ENCODE measurements around the gene CHST13.

CHST13 gene

DNA sequence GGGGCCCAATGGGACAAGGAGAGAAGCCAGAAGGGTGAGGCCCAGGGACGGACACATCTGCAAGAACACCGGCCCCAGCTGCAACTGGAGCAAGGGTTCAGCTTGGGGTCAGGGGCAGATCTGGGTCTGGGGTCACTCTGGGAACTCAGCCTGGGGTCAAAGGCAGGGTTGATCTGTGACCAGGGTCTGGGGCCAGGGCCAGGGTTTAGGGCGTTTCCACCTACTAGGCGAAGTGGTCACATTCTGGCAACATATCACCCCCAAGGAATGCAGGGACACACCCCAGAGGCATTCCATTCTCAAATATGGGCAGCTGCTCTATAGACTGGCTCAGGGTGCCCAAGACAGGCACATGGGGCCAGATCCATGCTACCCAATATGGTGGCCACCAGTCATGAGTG, 15.4 kb upstream of the CHST13 start:
- no peak overlapping the region for H3K27ac Mint-ChIP-seq
- H3K27me3 Mint-ChIP-seq = peaks cover 7% of the 10 kb centered on the region
- no peak overlapping the region for H3K4me3 Mint-ChIP-seq
- no peaks in the 10 kb centered on the region for H3K9me3 Mint-ChIP-seq
- no peak for DNase-seq (ENCODE audit: low spot score in 2 of 2)
- no peaks in the 10 kb centered on the region for H3K36me3 Mint-ChIP-seq
- H3K4me1 Mint-ChIP-seq = no peaks in the 10 kb centered on the region
- ATAC-seq (ENCODE audit: low read depth) = no peak

DNA sequence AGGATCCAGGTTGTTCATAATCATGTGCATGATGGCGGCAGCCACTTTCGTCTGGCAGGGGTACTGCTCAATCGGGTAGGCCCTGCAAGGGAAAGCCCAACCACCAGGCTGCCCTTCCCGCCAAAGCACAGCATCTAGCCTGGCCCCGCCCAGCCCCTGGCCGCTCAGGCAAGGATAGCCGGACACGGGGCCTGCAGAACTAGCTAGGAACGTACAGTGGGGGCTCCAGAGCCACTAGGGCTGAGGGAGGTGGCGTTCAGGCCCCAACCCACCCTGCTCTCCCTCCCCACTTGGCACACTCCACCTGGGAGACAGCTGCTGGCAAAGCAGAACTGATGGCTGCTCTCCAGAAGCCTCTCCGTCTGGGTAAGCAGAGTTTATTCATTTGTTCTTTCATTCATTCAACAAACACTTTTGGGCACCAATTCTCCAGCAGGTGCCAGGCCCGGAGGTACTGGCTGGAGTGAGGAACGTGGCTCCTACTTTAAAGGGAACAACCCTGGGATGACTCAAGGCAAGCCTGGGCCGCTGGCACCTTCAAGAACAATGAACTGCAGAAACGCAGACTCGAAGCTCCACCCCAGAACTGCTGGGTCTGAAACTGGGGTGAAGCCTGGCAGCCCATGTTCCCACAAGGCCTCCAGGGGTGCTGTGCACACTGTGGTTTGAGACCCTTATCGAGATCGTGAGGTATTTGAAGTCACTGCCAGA, 14.2 kb upstream of the CHST13 start:
- DNase-seq (ENCODE audit: low spot score in 2 of 2) = no peak
- no peak for ATAC-seq (ENCODE audit: low read depth)
- Mint-ChIP-seq H3K9me3 (no peaks in the 10 kb centered on the region), H3K4me1 (no peaks in the 10 kb centered on the region), H3K27ac (no peak overlapping the region), H3K27me3 (peaks cover 7% of the 10 kb centered on the region), H3K4me3 (no peak overlapping the region), H3K36me3 (no peaks in the 10 kb centered on the region)

DNA sequence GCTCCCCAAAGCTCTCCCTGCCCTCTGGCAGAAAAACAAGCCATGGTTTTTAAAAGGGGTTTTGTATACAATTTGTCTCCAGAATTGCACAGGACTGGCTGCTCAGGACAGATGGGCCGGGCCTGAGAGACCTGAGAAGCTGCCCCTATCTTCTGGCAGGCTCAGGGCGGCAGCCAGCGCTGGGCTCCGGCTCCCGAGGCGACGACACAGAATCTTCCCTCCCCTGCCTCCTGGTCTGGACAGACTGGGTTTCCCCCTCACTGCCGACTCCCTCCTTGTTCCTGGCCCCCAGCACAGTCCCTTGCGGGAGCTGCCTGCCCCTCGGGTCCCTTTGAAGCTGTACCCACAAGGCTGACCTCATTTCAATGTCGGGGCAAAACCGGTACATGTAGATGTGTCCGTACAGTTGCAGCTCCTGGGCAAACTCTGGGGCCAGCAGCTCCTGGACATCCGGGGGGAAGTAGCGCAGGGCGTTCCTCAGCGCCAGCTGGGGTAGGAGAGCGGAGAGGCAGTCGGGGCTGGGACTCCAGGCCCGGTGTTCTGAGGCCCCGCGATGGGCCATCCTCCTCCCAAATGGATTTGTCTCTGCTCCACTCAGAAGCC, 13.5 kb upstream of the CHST13 start:
- Mint-ChIP-seq H3K36me3 (no peaks in the 10 kb centered on the region), H3K4me1 (no peaks in the 10 kb centered on the region), H3K27me3 (peaks cover 2% of the 10 kb centered on the region), H3K27ac (no peak overlapping the region), H3K9me3 (no peaks in the 10 kb centered on the region), H3K4me3 (no peak overlapping the region)
- DNase-seq (ENCODE audit: low spot score in 2 of 2) (no peak), ATAC-seq (ENCODE audit: low read depth) (no peak)

DNA sequence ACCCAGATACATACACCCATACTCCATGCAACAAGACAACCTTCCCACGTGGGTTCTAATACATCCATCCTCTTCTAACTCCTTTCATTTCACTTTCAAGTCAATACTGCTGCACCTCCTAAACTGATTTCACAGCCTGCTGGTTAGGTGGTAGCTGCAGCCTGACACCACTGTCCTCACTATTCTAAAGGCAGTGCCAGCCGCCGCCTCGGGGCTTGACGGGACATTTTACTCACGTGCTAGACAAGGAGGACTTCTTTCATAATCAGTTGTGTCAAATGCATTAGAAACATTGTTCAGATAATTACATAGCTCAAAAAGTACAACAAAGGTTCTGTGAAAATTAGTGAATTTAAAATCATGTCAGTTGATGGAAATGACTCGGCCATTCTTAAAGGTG, 12.7 kb upstream of the CHST13 start:
- no peaks in the 10 kb centered on the region for H3K27me3 Mint-ChIP-seq
- H3K4me3 Mint-ChIP-seq = no peak overlapping the region
- no peak for ATAC-seq (ENCODE audit: low read depth)
- no peaks in the 10 kb centered on the region for H3K36me3 Mint-ChIP-seq
- H3K9me3 Mint-ChIP-seq = no peaks in the 10 kb centered on the region
- no peak overlapping the region for H3K27ac Mint-ChIP-seq
- DNase-seq (ENCODE audit: low spot score in 2 of 2) = no peak
- H3K4me1 Mint-ChIP-seq = no peaks in the 10 kb centered on the region

- no peaks in the 10 kb centered on the region for H3K36me3 Mint-ChIP-seq
- H3K4me1 Mint-ChIP-seq = no peaks in the 10 kb centered on the region
- no peaks in the 10 kb centered on the region for H3K27me3 Mint-ChIP-seq
- no peaks in the 10 kb centered on the region for H3K9me3 Mint-ChIP-seq
- no peak overlapping the region for H3K4me3 Mint-ChIP-seq
- ATAC-seq (ENCODE audit: low read depth) = no peak
- H3K27ac Mint-ChIP-seq = no peak overlapping the region
- no peak for DNase-seq (ENCODE audit: low spot score in 2 of 2)
Observed at GRCh38 chr3:126512026-126512425, 11.9 kb upstream of the CHST13 start.

- Mint-ChIP-seq H3K27ac (no peak overlapping the region), H3K4me1 (no peaks in the 10 kb centered on the region), H3K36me3 (no peaks in the 10 kb centered on the region), H3K4me3 (no peak overlapping the region), H3K27me3 (no peaks in the 10 kb centered on the region), H3K9me3 (no peaks in the 10 kb centered on the region)
- ATAC-seq (ENCODE audit: low read depth) (no peak), DNase-seq (ENCODE audit: low spot score in 2 of 2) (no peak)
Observed at GRCh38 chr3:126512916-126513650, 10.9 kb upstream of the CHST13 start.

GRCh38 chr3:126514161-126514560, 9.8 kb upstream of the CHST13 start:
- ATAC-seq (ENCODE audit: low read depth) (no peak), DNase-seq (ENCODE audit: low spot score in 2 of 2) (no peak)
- H3K36me3 Mint-ChIP-seq = no peaks in the 10 kb centered on the region
- no peak overlapping the region for H3K4me3 Mint-ChIP-seq
- H3K27me3 Mint-ChIP-seq = no peaks in the 10 kb centered on the region
- no peaks in the 10 kb centered on the region for H3K4me1 Mint-ChIP-seq
- H3K27ac Mint-ChIP-seq = no peak overlapping the region
- no peaks in the 10 kb centered on the region for H3K9me3 Mint-ChIP-seq

DNA sequence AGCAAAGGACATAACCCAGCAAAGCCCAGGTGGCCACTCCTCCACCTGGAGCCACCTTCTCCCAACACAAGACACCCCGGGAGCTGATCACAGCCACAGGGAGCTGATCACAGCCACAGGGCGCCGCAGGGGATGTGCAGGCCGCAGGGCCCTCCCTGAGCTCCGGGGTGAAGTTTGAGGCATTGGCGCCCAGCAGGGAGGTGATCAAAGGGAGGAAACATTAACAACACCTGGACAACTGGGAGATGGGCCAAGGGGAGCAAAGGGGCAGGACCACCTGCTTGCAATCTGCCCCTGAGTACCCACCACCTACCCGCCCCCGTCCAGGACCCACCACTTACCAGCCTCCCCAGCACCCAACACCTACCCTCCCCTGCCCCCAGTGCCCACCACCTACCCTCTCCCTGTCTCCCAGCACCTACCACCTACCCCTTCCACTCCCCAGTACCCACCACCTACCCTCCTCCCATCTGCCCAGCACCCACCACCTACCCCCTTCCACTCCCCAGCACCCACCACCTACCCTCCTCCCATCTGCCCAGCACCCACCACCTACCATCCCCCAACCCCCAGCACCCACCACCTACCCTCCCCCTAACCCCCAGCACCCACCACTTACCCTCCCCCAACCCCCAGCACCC, 8.8 kb upstream of the CHST13 start:
- H3K27me3 Mint-ChIP-seq = no peaks in the 10 kb centered on the region
- DNase-seq (ENCODE audit: low spot score in 2 of 2) (no peak), ATAC-seq (ENCODE audit: low read depth) (no peak)

DNA sequence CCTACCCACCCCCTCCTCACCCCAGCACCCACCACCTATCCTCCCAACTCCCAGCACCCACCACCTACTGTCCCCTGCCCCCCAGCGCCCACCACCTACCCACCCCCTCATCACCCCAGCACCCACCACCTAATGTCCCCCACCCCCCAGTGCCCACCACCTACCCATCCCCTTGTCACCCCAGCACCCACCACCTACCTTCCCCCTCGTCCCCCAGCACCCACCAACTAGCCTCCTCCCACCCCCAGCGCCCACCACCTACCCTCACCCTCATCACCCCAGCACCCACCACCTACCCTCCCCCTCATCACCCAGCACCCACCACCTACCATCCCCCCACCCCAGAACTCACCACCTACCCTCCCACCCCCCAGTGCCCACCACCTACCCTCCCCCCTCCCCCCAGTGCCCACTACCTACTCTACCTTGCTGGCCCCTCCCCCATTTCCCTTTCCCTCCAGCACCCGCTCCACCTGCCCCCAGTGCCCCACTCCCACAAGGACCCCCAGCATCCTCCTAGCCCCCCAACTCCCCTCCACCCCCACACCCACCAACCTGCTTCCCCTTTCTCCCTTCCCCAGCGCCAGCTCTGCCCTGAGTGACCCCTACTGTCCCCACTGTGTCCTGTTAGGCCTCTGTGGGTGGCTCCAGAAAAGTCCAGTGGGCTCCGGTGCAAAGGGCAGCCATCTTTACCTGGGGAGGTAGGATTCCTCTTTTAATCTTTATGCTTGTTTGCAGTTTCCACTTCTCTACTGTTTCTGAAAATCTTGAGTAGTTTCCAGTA, 7.6 kb upstream of the CHST13 start:
- H3K9me3 Mint-ChIP-seq = no peaks in the 10 kb centered on the region
- no peaks in the 10 kb centered on the region for H3K36me3 Mint-ChIP-seq
- ATAC-seq (ENCODE audit: low read depth) (no peak), DNase-seq (ENCODE audit: low spot score in 2 of 2) (no peak)
- H3K27me3 Mint-ChIP-seq = no peaks in the 10 kb centered on the region
- H3K4me3 Mint-ChIP-seq = no peak overlapping the region
- H3K27ac Mint-ChIP-seq = no peak overlapping the region
- H3K4me1 Mint-ChIP-seq = no peaks in the 10 kb centered on the region

More for the DNA sequence above, 8.8 kb upstream of the CHST13 start:
- H3K36me3 Mint-ChIP-seq = no peaks in the 10 kb centered on the region
- no peaks in the 10 kb centered on the region for H3K4me1 Mint-ChIP-seq
- no peaks in the 10 kb centered on the region for H3K9me3 Mint-ChIP-seq
- H3K27ac Mint-ChIP-seq = no peak overlapping the region
- H3K4me3 Mint-ChIP-seq = no peak overlapping the region

DNA sequence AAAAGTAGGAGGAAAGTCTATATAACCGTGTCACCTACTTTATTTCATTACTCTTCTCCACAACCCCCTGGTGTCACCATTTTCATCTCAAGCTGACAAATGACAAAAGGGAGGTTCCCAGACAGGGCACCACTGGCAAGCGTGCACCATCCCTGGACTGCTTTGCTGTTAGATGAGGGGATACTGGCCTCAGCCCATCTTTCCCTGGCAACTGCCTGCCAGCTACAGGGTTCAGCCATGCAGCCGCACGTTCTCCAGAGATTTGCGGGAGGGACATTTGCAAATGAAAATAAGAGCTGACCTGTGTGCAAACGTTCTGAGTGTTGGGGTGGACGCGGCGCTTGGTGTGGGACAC, 7.0 kb upstream of the CHST13 start:
- Mint-ChIP-seq H3K27ac (no peak overlapping the region), H3K9me3 (no peaks in the 10 kb centered on the region), H3K27me3 (no peaks in the 10 kb centered on the region), H3K4me3 (no peak overlapping the region), H3K36me3 (no peaks in the 10 kb centered on the region), H3K4me1 (no peaks in the 10 kb centered on the region)
- no peak for ATAC-seq (ENCODE audit: low read depth)
- no peak for DNase-seq (ENCODE audit: low spot score in 2 of 2)

DNA sequence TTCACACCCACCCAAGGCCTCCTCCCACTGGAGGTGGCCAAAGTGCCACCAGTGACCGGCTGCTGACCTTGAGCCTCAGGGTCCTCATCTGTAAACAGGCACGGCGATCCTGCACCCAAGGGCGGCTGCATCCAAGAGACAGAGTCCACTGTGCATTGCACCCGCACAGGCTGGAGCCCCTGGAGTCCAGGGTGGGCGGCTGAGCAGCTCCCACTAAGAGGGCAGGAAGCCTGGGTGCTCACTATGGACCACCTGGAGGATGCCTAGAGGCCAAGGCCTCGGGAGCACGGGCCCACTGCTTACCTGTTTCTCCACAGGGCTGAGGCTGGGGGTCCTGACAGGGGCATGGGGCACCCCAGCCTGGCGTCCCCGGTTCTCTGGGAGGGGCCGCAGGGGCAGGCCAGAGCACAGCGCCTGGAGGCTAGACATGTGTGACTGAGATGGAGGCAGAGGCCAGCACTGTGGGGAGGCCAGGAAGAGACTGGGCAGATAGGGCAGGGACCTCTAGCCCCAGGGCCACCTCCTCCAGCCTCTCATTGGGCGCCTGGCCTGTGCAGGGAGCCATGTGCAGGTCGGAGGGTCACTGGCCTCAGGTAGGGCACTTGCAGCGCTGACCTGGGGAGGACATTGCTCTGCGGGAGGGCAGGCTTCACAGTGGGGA, 6.5 kb upstream of the CHST13 start, which contains the start of gene UROC1:
Gene UROC1, minus strand, starts transcription at position 483 of the 661 bp plus-strand sequence. Its CDS starts 54 bp downstream, at position 429.
- Mint-ChIP-seq H3K4me3 (no peak within 1 kb of the TSS), H3K27me3 (peaks cover 1% of the 10 kb centered on the region), H3K9me3 (no peaks in the 10 kb centered on the region), H3K4me1 (no peaks in the 10 kb centered on the region), H3K27ac (no peak within 1 kb of the TSS), H3K36me3 (no peaks in the 10 kb centered on the region)
- no peak for DNase-seq (ENCODE audit: low spot score in 2 of 2)
- ATAC-seq (ENCODE audit: low read depth) = no peak

DNA sequence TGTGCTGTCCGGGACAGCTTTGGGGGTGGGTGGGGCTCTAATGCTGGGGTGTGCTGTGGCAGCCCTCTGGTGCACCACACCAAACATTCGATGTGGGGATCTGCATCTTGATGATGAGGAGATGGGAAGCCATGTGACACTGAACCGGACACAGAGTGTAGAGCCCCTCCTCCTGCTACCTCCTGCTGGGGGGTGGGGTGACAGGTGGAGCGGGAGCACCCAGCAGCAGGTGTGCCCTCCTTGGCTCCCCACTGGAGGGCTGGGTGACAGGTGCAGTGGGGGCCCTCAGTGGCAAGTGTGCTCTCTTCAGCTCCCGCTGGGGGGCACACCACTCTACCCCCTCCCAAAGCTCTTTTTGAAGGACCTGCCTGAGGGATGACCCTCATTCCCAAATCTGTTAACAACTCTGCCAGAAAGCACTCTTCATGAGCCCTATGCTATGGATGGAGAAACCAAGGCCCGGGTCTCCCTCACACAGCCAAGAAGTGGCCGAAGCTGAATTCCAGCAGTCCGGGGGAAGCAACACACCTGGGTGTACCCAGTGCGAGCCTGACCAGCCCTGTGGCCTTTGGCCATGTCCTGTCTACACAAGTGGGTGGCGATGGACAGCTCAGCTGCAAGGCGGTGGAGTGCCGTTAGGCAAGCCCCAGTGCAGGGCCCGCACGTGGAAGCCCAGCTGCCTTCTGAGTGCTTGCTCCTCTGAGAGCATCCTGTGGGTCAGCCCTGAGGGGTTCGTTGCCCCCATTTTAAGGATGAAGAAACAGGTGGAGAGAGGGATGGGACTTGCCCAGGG, 5.8 kb upstream of the CHST13 start:
- Mint-ChIP-seq H3K27ac (no peak overlapping the region), H3K4me1 (no peaks in the 10 kb centered on the region), H3K36me3 (no peaks in the 10 kb centered on the region), H3K27me3 (peaks cover 5% of the 10 kb centered on the region), H3K9me3 (no peaks in the 10 kb centered on the region), H3K4me3 (no peak overlapping the region)
- DNase-seq (ENCODE audit: low spot score in 2 of 2) (no peak), ATAC-seq (ENCODE audit: low read depth) (no peak)

- Mint-ChIP-seq H3K9me3 (no peaks in the 10 kb centered on the region), H3K36me3 (no peaks in the 10 kb centered on the region), H3K4me3 (no peak overlapping the region), H3K27me3 (peaks cover 8% of the 10 kb centered on the region), H3K4me1 (no peaks in the 10 kb centered on the region), H3K27ac (no peak overlapping the region)
- no peak for ATAC-seq (ENCODE audit: low read depth)
- DNase-seq (ENCODE audit: low spot score in 2 of 2) = no peak
Observed at GRCh38 chr3:126518779-126519177, 5.2 kb upstream of the CHST13 start.

Measured in memory B cell (primary cell).